ENCODE results near the gene TRPM2. TPM values are rescaled to one million over a fixed set of nuclear protein-coding genes. Genes with fewer than 3 reads are reported as not detected.

TRPM2 gene
- total and polyA plus RNA-seq, 2 of the 4 experiments (the other 2 are of a cell fraction): not detected

DNA sequence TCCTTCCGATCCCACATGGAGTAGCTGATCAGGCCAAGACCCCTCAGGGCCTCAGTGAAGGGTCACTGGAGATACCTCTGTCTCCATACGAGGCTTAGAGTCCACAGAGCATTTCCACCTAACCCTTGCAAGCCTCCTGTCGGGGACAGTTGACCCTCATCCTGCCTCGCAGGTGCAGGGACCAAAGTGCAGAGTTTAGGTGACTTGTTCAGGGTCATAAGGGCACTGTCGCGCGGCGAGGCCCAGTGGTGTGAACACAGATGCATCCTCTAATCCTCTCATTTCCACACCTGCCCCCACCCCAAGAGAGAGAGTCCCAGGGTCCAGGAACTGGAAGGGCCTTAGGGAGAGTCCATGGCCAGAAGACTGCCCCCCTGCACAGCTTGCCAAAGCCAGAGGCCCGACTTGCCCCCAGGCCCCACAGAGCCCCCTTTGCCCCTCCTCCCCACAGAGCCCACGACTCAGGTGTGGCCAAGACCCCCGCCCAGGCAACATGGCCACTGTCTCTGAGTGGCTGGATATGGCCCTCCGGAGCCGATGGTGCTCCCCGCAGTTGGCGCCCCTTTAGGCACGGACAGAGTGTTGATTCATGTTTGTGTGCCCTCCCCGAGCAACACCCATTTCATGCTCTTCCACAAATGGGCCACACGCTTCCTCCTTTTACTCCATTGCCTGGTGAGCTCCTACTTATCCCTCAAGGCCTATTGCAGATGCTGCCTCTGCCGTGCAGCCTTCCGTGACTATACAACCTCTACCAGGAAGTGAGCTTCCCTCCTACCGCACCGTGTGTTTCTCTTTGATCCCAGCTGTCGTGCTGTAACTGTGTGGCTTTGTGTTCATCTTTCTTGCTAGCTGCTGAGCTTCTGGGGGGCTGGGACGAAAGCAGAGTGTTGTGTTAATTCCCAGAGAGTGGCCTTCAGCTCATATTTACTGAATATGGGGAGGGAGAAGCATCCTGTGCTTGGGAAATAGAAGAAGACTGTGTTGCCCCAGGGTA, 1.7 kb downstream of the TRPM2 start:
- H3K56ac ChIP-seq (ENCODE audit: extremely low read depth, insufficient read depth, low read length): no peak overlapping the region
- TF ChIP-seq FOS (IDR thresholded peaks at IDR 0.05; ENCODE audit: low read depth, low read length) (no peak), MAFK (IDR thresholded peaks at IDR 0.05; ENCODE audit: low read depth, low read length) (no peak)
- ATAC-seq (ENCODE audit: low read depth): no peak
- peaks cover 33% of the 10 kb centered on the region for H3K27me3 ChIP-seq (ENCODE audit: control insufficient read depth, insufficient read depth, low read length)
- H2AFZ ChIP-seq (replicated peaks; ENCODE audit: low read length, poor library complexity): no peak overlapping the region
- H2BK15ac ChIP-seq (ENCODE audit: low read depth, low read length): no peak overlapping the region
- no peak overlapping the region for H3K27ac ChIP-seq (ENCODE audit: insufficient read depth, low read length)
- CTCF ChIA-PET: no interaction called here
- H3K23ac ChIP-seq (ENCODE audit: low read depth, low read length): no peak overlapping the region
- H3K4me2 ChIP-seq (ENCODE audit: low read depth, low read length): no peak overlapping the region
- no peaks in the 10 kb centered on the region for H3K9me1 ChIP-seq (ENCODE audit: insufficient read depth, low read length)
- DNase-seq: no peak
- peak overlapping the region; percentile 13 for H2AK9ac ChIP-seq (replicated peaks; ENCODE audit: low read depth, low read length, poor library complexity)
- no peaks in the 10 kb centered on the region for H3K79me1 ChIP-seq (ENCODE audit: low read depth in 1 of 2, low read length in 2 of 2)
- H2BK5ac ChIP-seq (ENCODE audit: low read depth, low read length, poor library complexity, severe bottlenecking): no peak overlapping the region
- H3K14ac ChIP-seq (replicated peaks; ENCODE audit: low read depth, low read length): no peak overlapping the region
- 68% methylated on average over 7 of the region's 24 CpGs; no CpG with 5 or more reads in 1 of the 2 experiments for WGBS, 2 experiments (ENCODE audit: extremely low coverage in 2 of 2, insufficient read length in 1 of 2)
- H4K91ac ChIP-seq (ENCODE audit: insufficient read depth, low read depth, low read length): no peak overlapping the region
- no peak overlapping the region for H2BK20ac ChIP-seq (ENCODE audit: low read depth, low read length)
- in situ Hi-C loops (cut with MboI; ENCODE audit: low sequenced_read_pairs) (no loop called here), dilution Hi-C loops (cut with HindIII; ENCODE audit: low sequenced_read_pairs, unreplicated experiment) (no loop called here), intact Hi-C loops (cut with micrococcal nuclease) (no loop called here)
- no peak overlapping the region for H4K5ac ChIP-seq (ENCODE audit: low read depth, low read length)
- H3K9ac ChIP-seq (ENCODE audit: low read depth, low read length): no peak overlapping the region
- BruUV-seq (replicated peaks): no TSS peak
- no peak overlapping the region for H3K18ac ChIP-seq (ENCODE audit: low read depth, low read length)
- no peaks in the 10 kb centered on the region for H4K20me1 ChIP-seq (ENCODE audit: insufficient read depth, low read length)
- H2BK120ac ChIP-seq (ENCODE audit: low read depth, low read length): no peak overlapping the region
- no peak overlapping the region for H2AK5ac ChIP-seq (ENCODE audit: low read depth, low read length)
- peaks cover 3% of the 10 kb centered on the region for H3K9me3 ChIP-seq (ENCODE audit: control insufficient read depth, insufficient read depth, low read length)
- POLR2A ChIA-PET (ENCODE audit: unreplicated experiment): no interaction called here
- H3K4me1 ChIP-seq (ENCODE audit: control insufficient read depth, insufficient read depth, low read length): no peaks in the 10 kb centered on the region
- H3K36me3 ChIP-seq (ENCODE audit: control insufficient read depth, insufficient read depth, low read length): no peaks in the 10 kb centered on the region
- no peak overlapping the region for H4K8ac ChIP-seq (ENCODE audit: low read depth in 2 of 2, low read length in 2 of 2)
- no peak overlapping the region for H3K4me3 ChIP-seq (ENCODE audit: insufficient read depth, low read depth, low read length)
- H3K4ac ChIP-seq (ENCODE audit: low read depth, low read length): no peak overlapping the region

All from IMR-90 (cell line).